OCI-M2 (cell line): ENCODE results near the gene CBX8.

Source experiments
- DNase-seq: peaks from one replicate; lab custom pipeline; 2025; ENCODE audit not compliant: unreplicated experiment; lab: John Stamatoyannopoulos, UW

The CBX8 gene

DNA sequence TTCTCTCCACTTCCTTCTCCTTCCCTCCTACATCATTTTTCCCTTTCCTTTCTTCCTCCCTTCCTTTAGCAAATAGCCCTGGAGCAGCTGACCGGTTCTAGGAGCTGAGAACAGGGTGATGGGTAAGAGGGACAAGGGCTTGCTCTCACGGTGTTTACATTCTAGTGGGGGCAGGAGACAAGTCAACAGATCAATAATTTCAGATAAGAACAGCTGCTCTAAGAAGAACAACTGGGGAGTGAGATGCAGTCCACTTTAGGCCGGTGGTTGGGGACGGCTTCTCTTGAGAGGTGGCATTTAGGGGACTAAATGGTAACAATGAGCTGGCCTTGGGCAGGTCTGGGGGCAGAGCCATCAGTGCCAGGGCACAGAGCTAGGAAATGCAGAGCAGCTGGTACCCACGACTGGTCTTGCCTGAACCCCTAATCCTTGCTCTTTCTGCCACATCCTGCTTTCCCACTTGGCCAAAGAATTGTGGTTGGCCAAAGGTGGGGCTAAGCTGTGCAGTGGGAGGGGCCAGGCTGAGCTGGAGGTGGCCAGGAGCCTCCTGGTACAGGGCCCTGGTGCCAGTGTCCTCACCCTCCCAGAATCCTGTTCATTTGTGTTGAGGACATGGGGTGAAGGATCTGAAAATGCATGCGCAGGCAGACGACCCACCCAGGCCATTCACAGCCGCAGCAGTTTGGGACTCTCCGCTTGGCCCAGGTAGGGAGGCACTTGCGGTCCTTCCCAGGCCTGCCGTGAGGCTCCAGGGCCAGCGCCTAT, 24.6 kb upstream of the CBX8 start:
- no peak for DNase-seq

DNA sequence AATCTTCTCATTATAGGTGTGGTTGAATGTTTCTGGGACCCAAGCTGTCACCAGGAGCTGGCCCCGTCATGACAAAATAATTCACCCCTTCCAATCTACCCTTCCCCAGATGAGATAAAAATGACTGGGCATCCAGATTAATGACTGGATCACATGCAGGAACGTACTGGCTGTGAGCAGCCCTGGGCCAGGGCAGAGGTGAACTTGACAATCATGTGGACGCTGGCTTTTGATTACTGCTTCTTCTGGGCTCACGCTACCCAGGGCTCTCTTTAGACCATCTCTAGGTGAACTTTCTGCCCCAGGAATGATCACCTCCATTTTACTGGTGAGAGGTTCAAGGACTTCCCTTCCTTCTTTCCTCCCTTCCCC, 24.1 kb upstream of the CBX8 start:
- no peak for DNase-seq

- DNase-seq: no peak
Measured at GRCh38 chr17:79819534-79820276, 22.8 kb upstream of the CBX8 start.

GRCh38 chr17:79819085-79819484, 22.2 kb upstream of the CBX8 start:
- DNase-seq: no peak

GRCh38 chr17:79818026-79818758, 21.3 kb upstream of the CBX8 start:
- no peak for DNase-seq

DNA sequence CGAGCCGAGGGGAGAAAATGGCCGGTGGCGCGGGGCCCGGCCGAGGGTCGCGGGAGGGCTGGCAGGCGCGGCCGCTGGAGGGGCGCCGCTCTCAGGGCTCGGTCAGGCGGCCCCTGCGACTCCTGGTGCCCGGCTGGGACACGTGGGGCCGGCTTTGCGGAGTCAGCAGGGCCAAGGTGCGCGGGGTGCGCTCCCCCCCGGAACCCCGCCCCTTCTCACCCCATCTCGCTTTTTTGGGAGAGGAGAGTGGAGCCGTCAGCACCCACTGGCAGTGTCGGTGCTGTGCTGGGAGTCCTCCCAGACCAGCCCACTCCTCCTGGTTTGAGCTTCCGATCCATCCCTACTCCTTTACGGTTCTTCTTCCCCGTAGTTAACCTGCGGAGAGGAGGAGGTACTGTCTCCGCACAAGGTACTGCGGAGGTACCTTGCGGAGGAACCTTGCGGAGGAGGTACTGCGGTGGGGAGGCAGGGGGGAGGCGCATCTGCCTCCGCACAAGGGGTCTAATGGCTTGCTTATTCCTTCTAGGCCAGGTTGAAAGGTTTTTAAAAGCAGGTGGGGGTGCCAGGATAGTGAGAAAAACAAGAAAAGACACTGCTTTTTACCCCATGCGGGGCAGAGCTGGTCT, 19.1 kb upstream of the CBX8 start:
- no peak for DNase-seq

DNA sequence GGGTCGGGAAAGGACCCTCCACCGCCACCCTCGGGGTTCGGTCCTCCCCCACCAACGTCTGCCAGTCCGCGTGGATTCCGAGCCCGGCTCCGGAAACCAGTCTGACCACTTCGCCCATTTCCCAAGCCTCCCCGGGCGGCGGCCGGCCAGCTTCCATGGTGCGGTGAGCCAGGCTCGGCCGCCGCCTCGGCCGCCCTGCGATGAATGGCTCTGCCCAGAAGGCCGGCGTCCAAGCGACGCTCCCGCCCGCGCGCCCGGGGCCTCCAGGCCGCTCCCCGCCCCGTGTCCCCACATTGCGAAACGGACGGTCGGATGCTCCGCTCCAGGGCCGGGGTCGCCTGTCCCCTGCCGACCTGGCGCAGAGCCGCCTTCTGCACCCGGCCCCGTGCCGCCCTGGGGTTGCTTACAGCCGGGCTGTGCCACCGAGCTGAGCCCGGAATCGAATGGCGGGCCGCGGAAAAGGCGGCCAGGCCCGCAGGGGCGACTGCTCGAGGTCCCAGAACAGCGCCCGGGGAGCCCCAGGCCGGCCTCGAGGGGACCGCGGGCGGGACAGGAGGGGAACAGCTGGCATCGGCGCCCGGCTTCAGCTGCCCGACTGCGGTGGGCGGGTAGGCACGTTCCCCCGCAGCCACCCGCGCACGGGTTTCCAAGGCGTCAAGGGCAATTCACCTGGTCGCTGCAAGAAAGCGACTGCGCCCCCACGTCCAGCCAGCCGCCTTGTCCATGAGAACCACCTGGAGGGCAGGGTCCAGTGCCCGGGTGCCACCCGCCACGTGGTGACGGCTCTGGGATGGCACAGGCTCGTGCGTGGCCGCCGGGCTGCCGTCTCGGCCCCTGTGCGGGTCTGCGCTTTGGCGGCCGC, 18.3 kb upstream of the CBX8 start:
- DNase-seq: no peak

DNA sequence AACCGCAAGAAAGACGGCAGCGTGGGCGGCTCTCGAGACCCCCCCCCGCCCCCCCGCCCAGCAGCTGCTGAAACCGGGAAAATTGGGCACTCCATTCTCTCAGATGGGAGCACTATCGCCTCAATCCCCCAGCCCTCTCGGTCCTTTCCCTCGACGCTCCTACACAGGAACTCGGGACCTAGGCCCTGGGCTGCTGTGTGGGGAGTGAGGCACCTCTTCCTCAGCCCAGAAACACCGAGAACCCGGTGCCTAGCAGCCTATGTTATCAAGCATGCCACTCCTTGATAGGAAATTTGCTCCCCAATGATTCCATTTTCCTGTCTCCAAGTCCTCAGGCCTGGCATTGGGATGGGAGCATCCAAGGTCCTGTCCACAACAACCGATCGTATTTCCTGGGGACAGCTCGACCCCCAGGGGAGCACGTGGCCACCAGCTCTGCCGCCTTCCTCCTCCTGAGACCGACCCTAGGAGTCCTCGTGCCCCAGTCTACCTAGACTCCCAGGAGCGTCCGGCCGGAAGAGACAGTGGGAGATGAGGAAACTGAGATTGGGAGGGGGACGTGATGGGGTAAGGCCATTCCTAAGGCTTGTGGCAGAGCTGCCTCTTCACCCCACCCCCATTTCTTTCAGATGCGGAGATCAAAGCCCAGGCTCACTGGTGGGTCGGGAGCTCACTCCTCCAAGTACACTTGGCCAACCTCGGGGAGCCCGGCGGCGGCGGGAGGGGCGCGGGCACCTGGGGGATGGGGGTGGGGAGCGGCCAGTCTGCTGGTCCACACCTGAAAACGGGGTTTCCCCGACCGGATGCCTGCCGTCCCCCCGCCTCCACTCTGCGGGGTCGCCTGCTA, 17.5 kb upstream of the CBX8 start:
- no peak for DNase-seq

DNA sequence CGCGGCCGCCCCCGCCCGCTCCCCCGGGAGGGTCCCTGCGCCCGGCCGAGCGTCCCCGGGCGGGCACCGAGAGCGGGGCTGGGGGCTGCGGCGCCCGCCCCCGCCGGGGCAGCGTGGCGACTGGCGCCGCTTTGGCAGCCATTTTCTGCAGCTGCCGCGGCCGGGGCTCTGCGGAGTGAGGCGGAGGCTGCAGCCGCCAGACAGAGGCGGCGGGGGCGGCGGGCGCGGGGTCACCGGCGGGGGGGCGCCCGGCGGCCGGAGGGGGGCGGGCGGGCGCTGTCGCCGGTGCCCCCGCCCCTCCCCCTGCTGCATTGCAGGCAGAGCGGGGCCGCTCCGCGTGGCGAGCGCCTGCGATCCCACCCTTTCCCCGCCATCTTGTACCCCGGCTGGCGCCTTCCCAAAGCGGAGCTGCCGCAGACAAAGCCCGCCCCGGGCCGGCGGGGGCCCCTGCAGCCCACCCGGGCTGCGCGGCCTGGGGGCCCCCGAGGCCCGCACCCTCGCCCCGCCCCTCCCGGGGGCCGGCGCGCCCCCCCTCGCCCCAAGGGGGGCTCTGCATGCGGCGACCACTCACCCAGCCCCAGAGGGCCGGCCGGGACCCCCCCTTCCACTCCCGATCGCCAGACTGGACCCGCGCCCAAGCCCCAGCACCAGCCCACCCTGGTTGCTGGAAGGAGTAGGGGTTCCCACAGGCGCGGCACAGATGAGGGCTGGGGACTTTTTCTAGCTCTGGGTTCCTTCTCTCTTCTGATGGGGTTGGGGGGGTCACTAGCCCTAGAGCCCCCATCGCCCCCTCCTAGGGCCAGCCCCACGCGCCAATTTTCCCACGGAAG, 16.6 kb upstream of the CBX8 start:
- DNase-seq: no peak

DNA sequence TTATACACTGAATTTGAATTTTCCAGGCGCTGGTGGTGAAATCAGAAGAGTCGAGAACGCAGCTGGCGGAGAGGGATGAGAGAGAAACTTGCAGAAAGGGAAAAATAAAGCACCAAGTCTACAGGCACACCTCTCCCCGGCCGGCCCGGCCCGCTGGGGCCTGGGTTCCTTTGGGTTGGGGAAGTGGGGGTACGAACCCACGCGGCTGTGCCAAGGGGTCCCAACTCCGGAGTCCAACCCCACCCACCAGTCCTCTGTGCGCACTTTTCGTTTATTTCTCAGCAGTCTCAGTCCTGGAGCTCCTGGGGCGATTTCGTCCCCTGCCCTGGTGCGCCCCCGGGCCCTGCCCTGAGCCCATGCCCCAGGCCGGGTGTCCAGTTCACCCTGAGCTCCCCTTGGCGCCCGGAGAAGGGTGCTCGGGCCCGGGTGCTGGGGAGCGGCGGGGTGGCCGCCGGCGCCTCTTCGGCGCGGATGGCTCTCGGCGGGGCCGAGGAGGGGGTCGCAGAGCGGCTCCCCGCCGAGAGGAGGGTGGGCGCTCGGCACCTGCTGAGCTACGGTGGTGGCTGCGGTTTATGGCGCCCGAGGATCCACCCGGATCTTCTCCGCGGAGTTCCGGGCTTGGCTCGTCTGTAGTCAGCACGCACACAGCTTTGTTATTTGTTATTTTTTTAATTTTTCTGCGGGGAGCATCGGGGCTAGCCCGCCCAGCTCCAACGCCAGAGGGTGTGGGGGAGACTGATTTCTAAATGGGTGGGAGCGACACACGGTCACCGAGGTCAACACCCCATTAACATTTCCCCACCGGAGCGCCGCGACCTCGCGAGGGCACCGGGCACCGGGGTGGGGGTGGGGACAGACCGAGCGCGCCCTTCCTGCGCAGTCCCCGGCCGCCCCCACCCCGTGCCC, 15.7 kb upstream of the CBX8 start:
- DNase-seq: no peak

GRCh38 chr17:79811868-79812352, 15.0 kb upstream of the CBX8 start:
- no peak for DNase-seq

GRCh38 chr17:79811011-79811867, 14.4 kb upstream of the CBX8 start:
- no peak for DNase-seq

- no peak for DNase-seq
Measured at GRCh38 chr17:79810130-79811010, 13.5 kb upstream of the CBX8 start.

GRCh38 chr17:79809530-79810129, 12.8 kb upstream of the CBX8 start:
- no peak for DNase-seq
